DND-41 (cell line): ENCODE results near the gene OSBPL3.

Experiments
- ATAC-seq: fragments of 200-7000 bp; cut with Tn5 transposase; 3 replicates; pipeline ENCODE4 v1.9.1; 2021; ENCODE audit warnings: low read depth; ENCODE audit not compliant: insufficient read depth
- DNase-seq: peaks from one replicate; pipeline ENCODE4 v3.0.0-alpha.2; 2020
- H2AFZ ChIP-seq: 2 replicates; pipeline ENCODE4 v1.6.0; 2012; ENCODE audit warnings: low read depth, low read length
- H3K27ac ChIP-seq: 2 replicates; pipeline ENCODE4 v1.5.1; 2012; ENCODE audit warnings: low read length, inconsistent platforms
- H3K27me3 ChIP-seq: fragments of 200-600 bp; sonication (generic); 2 replicates; pipeline ENCODE4 v1.6.0; 2012; ENCODE audit warnings: low read length, mild to moderate bottlenecking, inconsistent platforms; ENCODE audit not compliant: insufficient read depth, poor library complexity
- H3K36me3 ChIP-seq: 2 replicates; pipeline ENCODE4 v1.5.1; 2012; ENCODE audit warnings: low read length, inconsistent platforms; ENCODE audit not compliant: insufficient read depth
- H3K4me1 ChIP-seq: 2 replicates; pipeline ENCODE4 v1.5.1; 2012; ENCODE audit warnings: mild to moderate bottlenecking, low read length; ENCODE audit not compliant: insufficient read depth
- H3K4me2 ChIP-seq: 2 replicates; pipeline ENCODE4 v1.6.0; 2012; ENCODE audit warnings: mild to moderate bottlenecking, moderate library complexity, low read length, inconsistent platforms; ENCODE audit not compliant: insufficient read depth
- H3K4me3 ChIP-seq, 2 experiments: fragments of 200-600 bp in 1 of 2; shearing (Covaris generic) in 1 of 2; 2 replicates each; pipeline ENCODE4 v1.5.1; 2012 to 2016; ENCODE audit warnings: inconsistent platforms in 2 of 2, low read length in 2 of 2, mild to moderate bottlenecking in 2 of 2, low read depth in 1 of 2, moderate library complexity in 1 of 2
- H3K79me2 ChIP-seq: 2 replicates; pipeline ENCODE4 v1.6.0; 2012; ENCODE audit warnings: low read length, inconsistent platforms; ENCODE audit not compliant: insufficient read depth
- H3K9ac ChIP-seq: 2 replicates; pipeline ENCODE4 v1.6.0; 2012; ENCODE audit warnings: low read depth, mild to moderate bottlenecking, inconsistent platforms, low read length, moderate library complexity
- H3K9me3 ChIP-seq: 2 replicates; pipeline ENCODE4 v1.5.1; 2012; ENCODE audit warnings: low read length, moderate library complexity, mild to moderate bottlenecking, inconsistent platforms; ENCODE audit not compliant: insufficient read depth, severe bottlenecking
- H4K20me1 ChIP-seq: 2 replicates; pipeline ENCODE4 v1.6.0; 2012; ENCODE audit warnings: low read length; ENCODE audit not compliant: insufficient read depth
- CTCF ChIP-seq: IDR thresholded peaks from 2 replicates; pipeline ENCODE4 v1.5.1; 2012; ENCODE audit warnings: borderline replicate concordance, low read length, moderate library complexity, mild to moderate bottlenecking; ENCODE audit not compliant: poor library complexity, severe bottlenecking; ENCODE audit errors: extremely low read depth
- EZH2 ChIP-seq: IDR thresholded peaks from 3 replicates; pipeline ENCODE4 v1.6.1; 2012; ENCODE audit warnings: borderline replicate concordance, low read depth, mild to moderate bottlenecking, moderate library complexity, low read length, inconsistent platforms; ENCODE audit not compliant: severe bottlenecking

The OSBPL3 gene

DNA sequence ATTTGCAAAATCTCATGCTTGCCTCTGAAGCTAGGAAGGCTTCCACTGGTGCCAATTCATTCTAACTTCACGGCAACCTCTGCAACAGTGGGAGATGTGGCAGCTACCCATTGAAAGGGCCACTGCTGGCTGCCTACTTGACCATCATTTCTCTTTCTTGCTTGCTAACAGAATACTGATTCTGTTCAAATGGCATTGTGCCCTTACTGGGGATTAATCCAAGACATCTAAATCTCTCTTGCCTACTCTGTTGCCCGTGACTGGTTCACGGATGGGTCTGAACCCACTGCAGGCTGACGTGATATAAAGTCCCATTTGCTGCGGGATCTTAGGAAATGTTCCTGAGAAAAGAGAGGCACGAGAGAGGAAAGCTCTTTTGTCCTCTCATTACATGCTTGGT is 171.5 kb downstream of the OSBPL3 start:
- Histone ChIP-seq H3K27ac (no peak overlapping the region), H4K20me1 (no peaks in the 10 kb centered on the region), H3K4me1 (no peaks in the 10 kb centered on the region), H3K4me3 (no peak overlapping the region), H3K9me3 (no peaks in the 10 kb centered on the region), H3K79me2 (no peaks in the 10 kb centered on the region), H3K27me3 (no peaks in the 10 kb centered on the region), H3K36me3 (peaks cover 50% of the 10 kb centered on the region), H3K9ac (no peak overlapping the region), H3K4me2 (no peak overlapping the region), H2AFZ (no peak overlapping the region)
- DNase-seq (no peak), ATAC-seq (no peak)
- no peak for TF ChIP-seq CTCF

- Histone ChIP-seq H2AFZ (no peak overlapping the region), H3K4me1 (no peaks in the 10 kb centered on the region), H3K36me3 (peaks cover 42% of the 10 kb centered on the region), H3K9ac (no peak overlapping the region), H4K20me1 (no peaks in the 10 kb centered on the region), H3K79me2 (no peaks in the 10 kb centered on the region), H3K4me3 (no peak overlapping the region), H3K4me2 (no peak overlapping the region), H3K9me3 (no peaks in the 10 kb centered on the region), H3K27ac (no peak overlapping the region), H3K27me3 (no peaks in the 10 kb centered on the region)
- DNase-seq = no peak
- TF ChIP-seq CTCF (no peak), EZH2 (no peak)
- ATAC-seq = no peak
Measured at GRCh38 chr7:24802300-24802699, 177.7 kb downstream of the OSBPL3 start.

DNA sequence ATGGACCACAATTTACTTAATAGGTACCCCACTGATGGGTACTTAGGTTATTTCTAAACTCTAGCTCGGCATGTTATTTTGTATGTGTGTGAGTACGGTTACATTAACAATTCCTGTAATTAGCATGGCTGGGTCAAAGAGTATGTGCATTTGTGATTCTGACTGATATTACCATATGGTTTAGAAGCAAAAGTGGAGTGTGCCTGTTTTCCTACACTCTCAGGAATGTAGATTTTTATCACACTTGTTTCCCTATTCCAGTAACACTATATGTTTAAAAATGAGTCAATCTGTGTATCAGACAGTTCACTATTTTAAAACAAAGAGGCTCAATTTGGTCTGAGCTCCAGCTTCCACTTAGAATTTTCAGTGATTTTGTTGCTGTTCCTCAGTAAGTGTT is 178.1 kb downstream of the OSBPL3 start:
- Histone ChIP-seq H2AFZ (no peak overlapping the region), H3K4me3 (no peak overlapping the region), H3K9me3 (no peaks in the 10 kb centered on the region), H3K4me2 (no peak overlapping the region), H4K20me1 (no peaks in the 10 kb centered on the region), H3K36me3 (peaks cover 42% of the 10 kb centered on the region), H3K27me3 (no peaks in the 10 kb centered on the region), H3K27ac (no peak overlapping the region), H3K9ac (no peak overlapping the region), H3K79me2 (no peaks in the 10 kb centered on the region), H3K4me1 (no peaks in the 10 kb centered on the region)
- DNase-seq = no peak
- ATAC-seq = no peak
- TF ChIP-seq EZH2 = no peak
- TF ChIP-seq CTCF = no peak

- Histone ChIP-seq H3K4me2 (no peak overlapping the region), H3K79me2 (no peaks in the 10 kb centered on the region), H3K36me3 (peaks cover 38% of the 10 kb centered on the region), H2AFZ (no peak overlapping the region), H3K27me3 (no peaks in the 10 kb centered on the region), H3K27ac (no peak overlapping the region), H3K4me1 (no peaks in the 10 kb centered on the region), H3K9ac (no peak overlapping the region), H3K4me3 (no peak overlapping the region), H4K20me1 (no peaks in the 10 kb centered on the region), H3K9me3 (no peaks in the 10 kb centered on the region)
- TF ChIP-seq EZH2 = no peak
- TF ChIP-seq CTCF = no peak
- no peak for DNase-seq
- ATAC-seq = 0 out of 3 replicates have a peak, but pooled peaks have one; percentile 53
Measured at GRCh38 chr7:24800667-24801066, 179.3 kb downstream of the OSBPL3 start.
